ENCODE measurements around the gene SNX30.

DNA sequence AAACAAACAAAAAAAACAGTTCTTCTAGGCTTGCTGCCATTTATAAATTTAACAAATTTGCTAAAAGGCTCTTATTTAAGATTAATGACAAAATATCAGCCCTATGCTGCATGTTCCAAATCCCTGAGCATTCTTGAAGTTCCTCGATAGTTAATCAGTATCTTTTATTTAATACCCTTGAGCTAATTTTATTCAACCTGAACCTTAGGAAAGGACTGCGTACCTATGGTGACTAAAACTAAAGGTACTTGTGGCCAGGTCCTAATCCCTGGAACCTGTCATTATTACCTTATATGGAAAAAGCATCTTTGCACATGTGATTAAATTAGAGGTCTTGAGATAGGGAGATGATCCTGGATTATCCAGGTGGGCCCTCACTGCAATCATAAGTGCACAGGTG lies 22.2 kb upstream of the SNX30 start:
- TF ChIP-seq, protein P1, sequence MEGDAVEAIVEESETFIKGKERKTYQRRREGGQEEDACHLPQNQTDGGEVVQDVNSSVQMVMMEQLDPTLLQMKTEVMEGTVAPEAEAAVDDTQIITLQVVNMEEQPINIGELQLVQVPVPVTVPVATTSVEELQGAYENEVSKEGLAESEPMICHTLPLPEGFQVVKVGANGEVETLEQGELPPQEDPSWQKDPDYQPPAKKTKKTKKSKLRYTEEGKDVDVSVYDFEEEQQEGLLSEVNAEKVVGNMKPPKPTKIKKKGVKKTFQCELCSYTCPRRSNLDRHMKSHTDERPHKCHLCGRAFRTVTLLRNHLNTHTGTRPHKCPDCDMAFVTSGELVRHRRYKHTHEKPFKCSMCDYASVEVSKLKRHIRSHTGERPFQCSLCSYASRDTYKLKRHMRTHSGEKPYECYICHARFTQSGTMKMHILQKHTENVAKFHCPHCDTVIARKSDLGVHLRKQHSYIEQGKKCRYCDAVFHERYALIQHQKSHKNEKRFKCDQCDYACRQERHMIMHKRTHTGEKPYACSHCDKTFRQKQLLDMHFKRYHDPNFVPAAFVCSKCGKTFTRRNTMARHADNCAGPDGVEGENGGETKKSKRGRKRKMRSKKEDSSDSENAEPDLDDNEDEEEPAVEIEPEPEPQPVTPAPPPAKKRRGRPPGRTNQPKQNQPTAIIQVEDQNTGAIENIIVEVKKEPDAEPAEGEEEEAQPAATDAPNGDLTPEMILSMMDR (IDR thresholded peaks at IDR 0.05), result no peak
- no peak for TF ChIP-seq POLR2A (IDR thresholded peaks at IDR 0.05)

All from esophagus squamous epithelium (tissue), 4 donors.